Measurements from ENCODE around the gene LRMDA.

LRMDA gene

DNA sequence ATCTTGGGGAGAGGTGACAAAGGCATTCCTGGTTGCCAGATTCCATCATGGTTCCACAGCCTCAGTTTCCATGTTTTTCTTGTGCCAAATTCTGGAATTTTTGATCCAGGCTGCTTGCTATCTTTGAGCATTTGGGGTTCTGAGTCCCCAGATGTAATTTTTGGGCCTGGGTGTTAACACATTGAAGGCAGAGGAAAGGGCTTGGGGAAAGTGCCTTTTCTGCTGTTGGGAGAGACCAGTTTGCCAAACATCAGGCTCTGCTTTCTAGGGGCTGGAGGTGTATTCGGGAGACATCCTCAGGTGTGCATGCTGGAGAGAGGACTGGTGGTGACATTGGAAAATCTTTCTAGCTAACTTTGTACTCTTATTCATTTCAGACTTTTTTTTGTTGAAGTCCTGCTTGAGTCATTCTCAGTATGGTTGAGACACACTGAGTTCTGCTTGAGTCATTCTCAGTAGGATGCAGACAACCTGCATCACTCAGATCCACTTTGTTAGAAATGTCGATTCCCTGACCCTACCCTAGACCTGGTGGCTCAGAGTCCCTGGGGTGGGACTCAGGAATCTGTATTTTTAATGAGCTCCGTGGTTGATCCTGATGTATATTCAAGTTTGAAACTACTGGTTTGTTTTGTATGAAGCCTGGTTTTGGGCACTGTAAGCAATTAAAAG is 101.0 kb downstream of the LRMDA start:
- Histone ChIP-seq H3K4me3 (ENCODE audit: insufficient read depth in 1 of 2, low read depth in 1 of 2, low read length in 2 of 2) (no peak overlapping the region), H4K8ac (ENCODE audit: low read length) (no peak overlapping the region), H3K9me3 (ENCODE audit: control insufficient read depth, low read length) (no peaks in the 10 kb centered on the region), H3K14ac (ENCODE audit: low read length in 2 of 2) (no peak overlapping the region), H3K9ac (ENCODE audit: low read length) (no peak overlapping the region), H3K23ac (ENCODE audit: low read length in 2 of 2) (no peak overlapping the region), H3K36me3 (ENCODE audit: control insufficient read depth in 1 of 2, insufficient read depth in 2 of 2, low read depth in 1 of 2, low read length in 2 of 2) (no peaks in the 10 kb centered on the region), H3K27ac (ENCODE audit: low read length, poor library complexity, severe bottlenecking) (no peak overlapping the region), H3K18ac (ENCODE audit: low read depth in 1 of 2, low read length in 2 of 2) (no peak overlapping the region), H2BK120ac (ENCODE audit: low read depth, low read length) (no peak overlapping the region), H3K79me1 (replicated peaks; ENCODE audit: low read length, poor library complexity, severe bottlenecking) (no peaks in the 10 kb centered on the region), H3K4me2 (ENCODE audit: low read length, poor library complexity, severe bottlenecking) (no peak overlapping the region), H2AFZ (ENCODE audit: low read depth, low read length) (no peak overlapping the region), H3K4me1 (ENCODE audit: control insufficient read depth, insufficient read depth, low read depth, low read length) (peaks cover 2% of the 10 kb centered on the region), H2BK12ac (ENCODE audit: low read length in 2 of 2) (no peak overlapping the region), H3K4ac (ENCODE audit: low read depth in 1 of 2, low read length in 2 of 2) (no peak overlapping the region), H2AK5ac (ENCODE audit: low read length, severe bottlenecking) (no peak overlapping the region), H4K91ac (ENCODE audit: low read length) (no peak overlapping the region), H2BK15ac (ENCODE audit: low read depth, poor library complexity, severe bottlenecking) (no peak overlapping the region), H2BK5ac (ENCODE audit: low read depth, low read length, poor library complexity, severe bottlenecking) (peak overlapping the region; percentile 5), H3K27me3 (ENCODE audit: control insufficient read depth in 1 of 2, insufficient read depth in 1 of 2, low read length in 2 of 2) (no peaks in the 10 kb centered on the region)
- WGBS = 72% methylated on average over 2 of the region's 3 CpGs
- DNase-seq = peak; percentile 45

- no peaks in the 10 kb centered on the region for H3K4me1 ChIP-seq (ENCODE audit: control insufficient read depth, insufficient read depth, low read depth, low read length)
- no peak overlapping the region for H3K27ac ChIP-seq (ENCODE audit: low read length, poor library complexity, severe bottlenecking)
- H2BK120ac ChIP-seq (ENCODE audit: low read depth, low read length) = no peak overlapping the region
- peaks cover 0 to 11% of the 10 kb centered on the region in 2 experiments for H3K27me3 ChIP-seq (ENCODE audit: control insufficient read depth in 1 of 2, insufficient read depth in 1 of 2, low read length in 2 of 2)
- DNase-seq = no peak
- no peak overlapping the region for H3K4ac ChIP-seq (ENCODE audit: low read depth in 1 of 2, low read length in 2 of 2)
- H3K23ac ChIP-seq (ENCODE audit: low read length in 2 of 2) = no peak overlapping the region
- no peak overlapping the region for H2BK5ac ChIP-seq (ENCODE audit: low read depth, low read length, poor library complexity, severe bottlenecking)
- no peak overlapping the region for H3K4me2 ChIP-seq (ENCODE audit: low read length, poor library complexity, severe bottlenecking)
- no peak overlapping the region for H4K8ac ChIP-seq (ENCODE audit: low read length)
- no peaks in the 10 kb centered on the region for H3K36me3 ChIP-seq (ENCODE audit: control insufficient read depth in 1 of 2, insufficient read depth in 2 of 2, low read depth in 1 of 2, low read length in 2 of 2)
- no peak overlapping the region for H2BK12ac ChIP-seq (ENCODE audit: low read length in 2 of 2)
- H3K18ac ChIP-seq (ENCODE audit: low read depth in 1 of 2, low read length in 2 of 2) = no peak overlapping the region
- no peak overlapping the region for H3K9ac ChIP-seq (ENCODE audit: low read length)
- H2AK5ac ChIP-seq (ENCODE audit: low read length, severe bottlenecking) = no peak overlapping the region
- WGBS = 64% methylated on average over 8 of the region's 8 CpGs
- H3K14ac ChIP-seq (ENCODE audit: low read length in 2 of 2) = no peak overlapping the region
- H2BK15ac ChIP-seq (ENCODE audit: low read depth, poor library complexity, severe bottlenecking) = no peak overlapping the region
- no peak overlapping the region for H3K4me3 ChIP-seq (ENCODE audit: insufficient read depth in 1 of 2, low read depth in 1 of 2, low read length in 2 of 2)
- H3K79me1 ChIP-seq (replicated peaks; ENCODE audit: low read length, poor library complexity, severe bottlenecking) = no peaks in the 10 kb centered on the region
- H3K9me3 ChIP-seq (ENCODE audit: control insufficient read depth, low read length) = no peaks in the 10 kb centered on the region
- H2AFZ ChIP-seq (ENCODE audit: low read depth, low read length) = no peak overlapping the region
- H4K91ac ChIP-seq (ENCODE audit: low read length) = no peak overlapping the region
These were observed 106.7 kb downstream of the LRMDA start for GRCh38 chr10:75538144-75538543.

- Histone ChIP-seq H3K18ac (ENCODE audit: low read depth in 1 of 2, low read length in 2 of 2) (no peak overlapping the region), H3K79me1 (replicated peaks; ENCODE audit: low read length, poor library complexity, severe bottlenecking) (no peaks in the 10 kb centered on the region)
- no CpG with 5 or more reads among the region's 1 CpG for WGBS
These were observed 107.3 kb downstream of the LRMDA start for GRCh38 chr10:75538765-75539164.

GRCh38 chr10:75540357-75540966 is 109.0 kb downstream of the LRMDA start:
- no peak overlapping the region for H4K8ac ChIP-seq (ENCODE audit: low read length)
- H2BK120ac ChIP-seq (ENCODE audit: low read depth, low read length) = no peak overlapping the region
- peaks cover 0 to 11% of the 10 kb centered on the region in 2 experiments for H3K27me3 ChIP-seq (ENCODE audit: control insufficient read depth in 1 of 2, insufficient read depth in 1 of 2, low read length in 2 of 2)
- H4K91ac ChIP-seq (ENCODE audit: low read length) = no peak overlapping the region
- no peak overlapping the region for H3K18ac ChIP-seq (ENCODE audit: low read depth in 1 of 2, low read length in 2 of 2)
- no peak overlapping the region for H2BK12ac ChIP-seq (ENCODE audit: low read length in 2 of 2)
- H2AK5ac ChIP-seq (ENCODE audit: low read length, severe bottlenecking) = no peak overlapping the region
- H3K4ac ChIP-seq (ENCODE audit: low read depth in 1 of 2, low read length in 2 of 2) = peak overlapping the region in 1 of 2 experiments; percentile 35
- DNase-seq = no peak
- H3K27ac ChIP-seq (ENCODE audit: low read length, poor library complexity, severe bottlenecking) = no peak overlapping the region
- H3K36me3 ChIP-seq (ENCODE audit: control insufficient read depth in 1 of 2, insufficient read depth in 2 of 2, low read depth in 1 of 2, low read length in 2 of 2) = no peaks in the 10 kb centered on the region
- no peak overlapping the region for H3K23ac ChIP-seq (ENCODE audit: low read length in 2 of 2)
- no peak overlapping the region for H2BK5ac ChIP-seq (ENCODE audit: low read depth, low read length, poor library complexity, severe bottlenecking)
- H3K79me1 ChIP-seq (replicated peaks; ENCODE audit: low read length, poor library complexity, severe bottlenecking) = no peaks in the 10 kb centered on the region
- 73% methylated on average over 1 of the region's 1 CpG for WGBS
- no peak overlapping the region for H3K4me3 ChIP-seq (ENCODE audit: insufficient read depth in 1 of 2, low read depth in 1 of 2, low read length in 2 of 2)
- peak overlapping the region; percentile 19 for H3K9ac ChIP-seq (ENCODE audit: low read length)
- H3K14ac ChIP-seq (ENCODE audit: low read length in 2 of 2) = no peak overlapping the region
- H3K4me2 ChIP-seq (ENCODE audit: low read length, poor library complexity, severe bottlenecking) = no peak overlapping the region
- H2AFZ ChIP-seq (ENCODE audit: low read depth, low read length) = no peak overlapping the region
- no peaks in the 10 kb centered on the region for H3K9me3 ChIP-seq (ENCODE audit: control insufficient read depth, low read length)
- H3K4me1 ChIP-seq (ENCODE audit: control insufficient read depth, insufficient read depth, low read depth, low read length) = no peaks in the 10 kb centered on the region
- no peak overlapping the region for H2BK15ac ChIP-seq (ENCODE audit: low read depth, poor library complexity, severe bottlenecking)

More at GRCh38 chr10:75538765-75539164, 107.3 kb downstream of the LRMDA start:
- Histone ChIP-seq H2BK15ac (ENCODE audit: low read depth, poor library complexity, severe bottlenecking) (no peak overlapping the region), H3K4me1 (ENCODE audit: control insufficient read depth, insufficient read depth, low read depth, low read length) (no peaks in the 10 kb centered on the region), H3K14ac (ENCODE audit: low read length in 2 of 2) (no peak overlapping the region), H3K36me3 (ENCODE audit: control insufficient read depth in 1 of 2, insufficient read depth in 2 of 2, low read depth in 1 of 2, low read length in 2 of 2) (no peaks in the 10 kb centered on the region), H3K27me3 (ENCODE audit: control insufficient read depth in 1 of 2, insufficient read depth in 1 of 2, low read length in 2 of 2) (peaks cover 0 to 11% of the 10 kb centered on the region in 2 experiments), H4K91ac (ENCODE audit: low read length) (no peak overlapping the region), H2BK5ac (ENCODE audit: low read depth, low read length, poor library complexity, severe bottlenecking) (no peak overlapping the region), H3K27ac (ENCODE audit: low read length, poor library complexity, severe bottlenecking) (no peak overlapping the region), H4K8ac (ENCODE audit: low read length) (no peak overlapping the region), H2BK120ac (ENCODE audit: low read depth, low read length) (no peak overlapping the region), H2AFZ (ENCODE audit: low read depth, low read length) (no peak overlapping the region), H3K4me3 (ENCODE audit: insufficient read depth in 1 of 2, low read depth in 1 of 2, low read length in 2 of 2) (no peak overlapping the region), H3K9ac (ENCODE audit: low read length) (no peak overlapping the region), H3K9me3 (ENCODE audit: control insufficient read depth, low read length) (no peaks in the 10 kb centered on the region), H2BK12ac (ENCODE audit: low read length in 2 of 2) (no peak overlapping the region), H2AK5ac (ENCODE audit: low read length, severe bottlenecking) (no peak overlapping the region), H3K4ac (ENCODE audit: low read depth in 1 of 2, low read length in 2 of 2) (no peak overlapping the region), H3K4me2 (ENCODE audit: low read length, poor library complexity, severe bottlenecking) (no peak overlapping the region), H3K23ac (ENCODE audit: low read length in 2 of 2) (no peak overlapping the region)
- DNase-seq = no peak

All from mesenchymal stem cell (in vitro differentiated cells and primary cell).